B cell (primary cell): Measurements from ENCODE around the gene TMOD2. TPM values are rescaled to one million over a fixed set of nuclear protein-coding genes. Genes with fewer than 3 reads are reported as not detected.

Source experiments
- ATAC-seq: fragments of 200-7000 bp; cut with Tn5 transposase; one replicate; pipeline ENCODE4 v1.10.0; 2021; ENCODE audit warnings: low read depth, mild to moderate bottlenecking, moderate number of reproducible peaks, moderate library complexity
- CTCF ChIA-PET: fragments of 350-600 bp; sonication (Branson Sonifier 250); formaldehyde crosslinking; loops from one replicate; lab custom pipeline; 2021; ENCODE audit warnings: antibody characterized with exemption, inconsistent platforms; lab: Charles Lee
- POLR2A ChIA-PET: fragments of 350-600 bp; sonication (Branson Sonifier 250); formaldehyde crosslinking; loops from one replicate; lab custom pipeline; 2021; ENCODE audit warnings: antibody characterized with exemption; lab: Charles Lee
- DNase-seq: peaks from one replicate; pipeline ENCODE4 v3.0.0; 2013
- H2AFZ ChIP-seq: 2 replicates; pipeline ENCODE4 v1.6.1; 2012; ENCODE audit warnings: mild to moderate bottlenecking, low read depth, low read length; ENCODE audit not compliant: insufficient read depth, poor library complexity, severe bottlenecking
- H3K27ac ChIP-seq, 2 donors: 1 replicate in 1 of 2; 2 replicates in 1 of 2; pipeline ENCODE4 v1.5.1; 2012 to 2013; ENCODE audit warnings: low read length in 2 of 2, mild to moderate bottlenecking in 2 of 2, moderate library complexity in 1 of 2
- H3K27me3 ChIP-seq, 4 experiments: fragments of 200-600 bp in 1 of 4; sonication (generic) in 1 of 4; replicated peaks in 1 of 4; 1 replicate in 2 of 4; 2 replicates in 2 of 4; pipeline versions ENCODE4 v1.6.1 to v1.7.0; 2013 to 2016; ENCODE audit warnings: low read length in 3 of 4, mild to moderate bottlenecking in 2 of 4, mixed read lengths in 1 of 4, moderate library complexity in 1 of 4; ENCODE audit not compliant: insufficient read depth in 4 of 4, control insufficient read depth in 3 of 4; ENCODE audit errors: control extremely low read depth in 1 of 4
- H3K36me3 ChIP-seq, 2 experiments: replicated peaks in 1 of 2; 1 replicate in 1 of 2; 2 replicates in 1 of 2; pipeline versions ENCODE4 v1.6.1 to v1.7.1; 2013; ENCODE audit warnings: low read length in 1 of 2; ENCODE audit not compliant: insufficient read depth in 2 of 2, control insufficient read depth in 1 of 2; ENCODE audit errors: control extremely low read depth in 1 of 2, extremely low read depth in 1 of 2
- H3K4me1 ChIP-seq, 2 donors: fragments of 200-600 bp in 1 of 2; sonication (generic) in 1 of 2; 1 replicate in 1 of 2; 2 replicates in 1 of 2; pipeline versions ENCODE4 v1.5.1 to v1.6.1; 2013 to 2017; ENCODE audit warnings: low read length in 2 of 2; ENCODE audit not compliant: control insufficient read depth in 2 of 2, insufficient read depth in 2 of 2
- H3K4me2 ChIP-seq: replicated peaks from 2 replicates; pipeline ENCODE3; 2012; ENCODE audit warnings: mild to moderate bottlenecking, low read depth, low read length; ENCODE audit not compliant: poor library complexity, severe bottlenecking
- H3K4me3 ChIP-seq, 5 experiments: fragments of 200-600 bp in 1 of 5; sonication (generic) in 1 of 5; 1 replicate in 3 of 5; 2 replicates in 2 of 5; pipeline versions ENCODE4 v1.5.1 to v1.7.0; 2011 to 2016; ENCODE audit warnings: low read length in 4 of 5, mild to moderate bottlenecking in 4 of 5, low read depth in 2 of 5, control low read depth in 1 of 5, moderate library complexity in 1 of 5; ENCODE audit not compliant: insufficient read depth in 1 of 5; ENCODE audit errors: control extremely low read depth in 1 of 5, extremely low read depth in 1 of 5
- H3K79me2 ChIP-seq: fragments of 200-600 bp; sonication (generic); one replicate; pipeline ENCODE4 v1.6.0; 2016; ENCODE audit warnings: low read length; ENCODE audit not compliant: control insufficient read depth, insufficient read depth
- H3K9ac ChIP-seq: fragments of 200-600 bp; sonication (generic); 2 replicates; pipeline ENCODE4 v1.6.1; 2017; ENCODE audit warnings: mild to moderate bottlenecking, low read length, moderate library complexity
- H3K9me3 ChIP-seq, 3 donors: one replicate each; pipeline versions ENCODE4 v1.6.1 to v1.7.1; 2013; ENCODE audit warnings: low read length in 2 of 3; ENCODE audit not compliant: control insufficient read depth in 2 of 3, insufficient read depth in 1 of 3; ENCODE audit errors: control extremely low read depth in 1 of 3
- H4K20me1 ChIP-seq: 2 replicates; pipeline ENCODE4 v1.6.0; 2012; ENCODE audit warnings: mild to moderate bottlenecking, low read length; ENCODE audit not compliant: insufficient read depth, control insufficient read depth, poor library complexity, severe bottlenecking
- H3K27ac Mint-ChIP-seq: one replicate; pipeline ENCODE4 v1.8.0; 2021; ENCODE audit warnings: mixed read lengths
- H3K27me3 Mint-ChIP-seq: one replicate; pipeline ENCODE4 v1.8.0; 2021; ENCODE audit warnings: mixed read lengths
- H3K4me1 Mint-ChIP-seq: one replicate; pipeline ENCODE4 v1.8.0; 2021; ENCODE audit warnings: mixed read lengths
- H3K4me3 Mint-ChIP-seq: one replicate; pipeline ENCODE4 v1.8.0; 2021; ENCODE audit warnings: mixed read lengths
- H3K9me3 Mint-ChIP-seq: one replicate; pipeline ENCODE4 v1.8.0; 2022; ENCODE audit warnings: mixed read lengths; ENCODE audit not compliant: insufficient read depth
- CTCF ChIP-seq: fragments of 200-600 bp; IDR thresholded peaks from one replicate; pipeline ENCODE4 v1.8.0; 2022; ENCODE audit warnings: antibody characterized with exemption, mild to moderate bottlenecking
- EZH2 ChIP-seq: IDR thresholded peaks from 2 replicates; pipeline ENCODE4 v1.6.1; 2012; ENCODE audit warnings: borderline replicate concordance, low read depth, mild to moderate bottlenecking, moderate library complexity, low read length; ENCODE audit not compliant: insufficient read depth, poor library complexity, severe bottlenecking
- WGBS: methylation state at CpG from one replicate; pipeline ENCODE4 v1.1.5; 2013; ENCODE audit warnings: missing lambda C conversion rate; ENCODE audit not compliant: insufficient coverage; 5-methylcytosine and 5-hydroxymethylcytosine counted together
- intact Hi-C: fragments of 100-400 bp; cut with micrococcal nuclease; formaldehyde crosslinking; loops from one replicate; pipeline ENCODE4 v1.10.0; 2022
- polyA plus RNA-seq: library from polyadenylated mRNA; depleted of rRNA; stranded (reverse); fragments of >200 nt; gene quantifications from 2 replicates; pipeline ENCODE4 v1.2.3, GENCODE V29; 2012
- total RNA-seq, 2 donors: library from RNA; stranded (reverse); fragments of 120-200 nt in 1 of 2; gene quantifications; 1 replicate in 1 of 2; 2 replicates in 1 of 2; pipeline versions ENCODE4 v1.2.3 to v1.2.4, GENCODE V29; 2013 to 2022

Gene TMOD2
- total and polyA plus RNA-seq, 2 donors (not counting 1 experiment from before 2014, with no cell fraction given): 5.7 to 25.9 TPM

- intact Hi-C loops: no loop called here
- Mint-ChIP-seq H3K27ac (peak overlapping the region; percentile 72), H3K27me3 (no peaks in the 10 kb centered on the region), H3K4me3 (peak overlapping the region; percentile 38), H3K9me3 (no peaks in the 10 kb centered on the region), H3K4me1 (peaks cover 78% of the 10 kb centered on the region)
- peaks cover 9 to 15% of the 10 kb centered on the region in 2 experiments for H3K36me3 ChIP-seq
- CTCF ChIA-PET: interaction anchor here (2.3 to 3.4 kb wide), 3 partner anchors 9 to 78 kb away, joined by 12 to 26 read pairs (median 13); partner anchors contain the start of gene LYSMD2
- H2AFZ ChIP-seq: no peak overlapping the region
- H4K20me1 ChIP-seq: peaks cover 34% of the 10 kb centered on the region
- no peaks in the 10 kb centered on the region for H3K27me3 ChIP-seq
- DNase-seq (peak; percentile 10), ATAC-seq (no peak)
- H3K9ac ChIP-seq: no peak overlapping the region
- H3K9me3 ChIP-seq: no peaks in the 10 kb centered on the region
- peaks cover 63 to 71% of the 10 kb centered on the region in 2 donors for H3K4me1 ChIP-seq
- TF ChIP-seq CTCF (no peak), EZH2 (no peak)
- H3K4me2 ChIP-seq: peak overlapping the region; percentile 30
- POLR2A ChIA-PET: no interaction called here
- no peak overlapping the region for H3K4me3 ChIP-seq
- WGBS: 94% methylated on average over 3 of the region's 4 CpGs
- H3K79me2 ChIP-seq: peaks cover 92% of the 10 kb centered on the region
- H3K27ac ChIP-seq: peak overlapping the region in 1 of 2 donors; percentile 34
Observed at GRCh38 chr15:51727141-51727897, 24.1 kb upstream of the TMOD2 start.
